HEK293 (cell line): Measurements from ENCODE around the gene PPARA.

ENCODE experiments used
- CTCF ChIA-PET: fragments of 350-600 bp; formaldehyde crosslinking; extraction: SDS; loops from one replicate; lab custom pipeline; 2021; ENCODE audit warnings: antibody characterized with exemption; lab: Yijun Ruan, JAX
- POLR2A ChIA-PET: fragments of 300-600 bp; formaldehyde crosslinking; extraction: SDS; loops from one replicate; lab custom pipeline; 2020; ENCODE audit warnings: antibody characterized with exemption, inconsistent platforms; lab: Yijun Ruan, JAX
- H3K27ac ChIP-seq: fragments of 200-500 bp; sonication (Bioruptor generic); 2 replicates; pipeline ENCODE4 v1.5.1; 2014; ENCODE audit warnings: low read depth, low read length, control low read depth, inconsistent platforms; ENCODE audit errors: extremely low read depth
- H3K36me3 ChIP-seq, 2 experiments: fragments of 200-500 bp in 1 of 2; sonication (Bioruptor generic) in 1 of 2; 1 replicate in 1 of 2; 2 replicates in 1 of 2; pipeline ENCODE4 v1.5.1; 2014 to 2017; ENCODE audit warnings: inconsistent platforms in 2 of 2, low read length in 2 of 2; ENCODE audit not compliant: control insufficient read depth in 2 of 2, insufficient read depth in 1 of 2
- H3K4me1 ChIP-seq: fragments of 200-500 bp; sonication (Bioruptor generic); 2 replicates; pipeline ENCODE4 v1.5.1; 2014; ENCODE audit warnings: mild to moderate bottlenecking, low read length, inconsistent platforms; ENCODE audit not compliant: control insufficient read depth, insufficient read depth
- H3K4me3 ChIP-seq: 2 replicates; pipeline ENCODE4 v1.5.1; 2011; ENCODE audit warnings: low read depth, mild to moderate bottlenecking, control low read depth, low read length, moderate library complexity
- H3K9me3 ChIP-seq: fragments of 200-500 bp; sonication (Bioruptor generic); 2 replicates; pipeline ENCODE4 v1.5.1; 2014; ENCODE audit warnings: low read depth, low read length, inconsistent platforms; ENCODE audit not compliant: control insufficient read depth, insufficient read depth
- BCL11A ChIP-seq: fragments of 450-650 bp; formaldehyde crosslinking; IDR thresholded peaks from 2 replicates; pipeline ENCODE4 v1.5.1; 2016; ENCODE audit warnings: low read depth, missing biosample characterization, missing genetic modification characterization
- BCL11B ChIP-seq: fragments of 450-650 bp; formaldehyde crosslinking; IDR thresholded peaks from 2 replicates; pipeline ENCODE4 v1.5.1; 2016; ENCODE audit warnings: low read depth, missing biosample characterization, missing genetic modification characterization
- KLF7 ChIP-seq: fragments of 450-650 bp; formaldehyde crosslinking; IDR thresholded peaks from 2 replicates; pipeline ENCODE4 v1.5.1; 2016; ENCODE audit warnings: missing biosample characterization, missing genetic modification characterization, borderline replicate concordance
- PRDM1 ChIP-seq: fragments of 450-650 bp; formaldehyde crosslinking; IDR thresholded peaks from 2 replicates; pipeline ENCODE4; 2016; ENCODE audit warnings: missing biosample characterization, missing genetic modification characterization
- YY1 ChIP-seq: fragments of 450-650 bp; formaldehyde crosslinking; IDR thresholded peaks from 2 replicates; pipeline ENCODE4 v1.5.1; 2018; ENCODE audit warnings: missing biosample characterization, missing genetic modification characterization
- ZNF146 ChIP-seq: fragments of 450-650 bp; formaldehyde crosslinking; IDR thresholded peaks from 2 replicates; pipeline ENCODE4 v1.5.1; 2016; ENCODE audit warnings: missing biosample characterization, missing genetic modification characterization
- ZNF19 ChIP-seq: fragments of 450-650 bp; formaldehyde crosslinking; IDR thresholded peaks from 2 replicates; pipeline ENCODE4; 2016; ENCODE audit warnings: missing biosample characterization, missing genetic modification characterization, low read depth
- ZNF2 ChIP-seq: fragments of 450-650 bp; formaldehyde crosslinking; IDR thresholded peaks from 2 replicates; pipeline ENCODE4 v1.5.1; 2016; ENCODE audit warnings: missing biosample characterization, missing genetic modification characterization
- ZNF341 ChIP-seq: fragments of 450-650 bp; formaldehyde crosslinking; IDR thresholded peaks from 2 replicates; pipeline ENCODE4; 2016; ENCODE audit warnings: low read depth, missing biosample characterization, missing genetic modification characterization
- ZNF404 ChIP-seq: fragments of 450-650 bp; formaldehyde crosslinking; IDR thresholded peaks from 2 replicates; pipeline ENCODE4 v1.5.1; 2017; ENCODE audit warnings: missing biosample characterization, missing genetic modification characterization
- ZNF433 ChIP-seq: fragments of 450-650 bp; formaldehyde crosslinking; IDR thresholded peaks from 2 replicates; pipeline ENCODE4 v1.5.1; 2016; ENCODE audit warnings: missing biosample characterization, missing genetic modification characterization, low read depth
- ZNF660 ChIP-seq: fragments of 450-650 bp; IDR thresholded peaks from 2 replicates; pipeline ENCODE4 v1.5.1; 2018; ENCODE audit warnings: missing biosample characterization, mild to moderate bottlenecking, missing genetic modification characterization
- ZNF664 ChIP-seq: fragments of 450-650 bp; formaldehyde crosslinking; IDR thresholded peaks from 2 replicates; pipeline ENCODE4 v1.5.1; 2016; ENCODE audit warnings: missing biosample characterization, missing genetic modification characterization
- ZNF707 ChIP-seq: fragments of 450-650 bp; formaldehyde crosslinking; IDR thresholded peaks from 2 replicates; pipeline ENCODE4 v1.5.1; 2016; ENCODE audit warnings: missing biosample characterization, missing genetic modification characterization
- ZXDB ChIP-seq: fragments of 450-650 bp; formaldehyde crosslinking; IDR thresholded peaks from 2 replicates; pipeline ENCODE4 v1.5.1; 2016; ENCODE audit warnings: missing biosample characterization, missing genetic modification characterization
- TF ChIP-seq, protein P1 (sequence below): fragments of 450-650 bp; formaldehyde crosslinking; optimal IDR thresholded peaks from 2 replicates; pipeline ENCODE3; 2016; ENCODE audit warnings: missing biosample characterization, mild to moderate bottlenecking, missing genetic modification characterization
- TF ChIP-seq, protein P2 (sequence below): fragments of 450-650 bp; formaldehyde crosslinking; IDR thresholded peaks from 2 replicates; pipeline ENCODE4 v1.5.1; 2016; ENCODE audit warnings: missing biosample characterization, missing genetic modification characterization
- TF ChIP-seq, protein P3 (sequence below): fragments of 450-650 bp; formaldehyde crosslinking; IDR thresholded peaks from 2 replicates; pipeline ENCODE4 v1.5.1; 2017; ENCODE audit warnings: missing biosample characterization, missing genetic modification characterization
- TF ChIP-seq, protein P4 (sequence below): fragments of 450-650 bp; formaldehyde crosslinking; IDR thresholded peaks from 2 replicates; pipeline ENCODE4 v1.5.1; 2016; ENCODE audit warnings: missing biosample characterization, missing genetic modification characterization
- TF ChIP-seq, protein P5 (sequence below): fragments of 450-650 bp; formaldehyde crosslinking; IDR thresholded peaks from 2 replicates; pipeline ENCODE4 v1.5.1; 2016; ENCODE audit warnings: missing biosample characterization, missing genetic modification characterization

Gene PPARA

DNA sequence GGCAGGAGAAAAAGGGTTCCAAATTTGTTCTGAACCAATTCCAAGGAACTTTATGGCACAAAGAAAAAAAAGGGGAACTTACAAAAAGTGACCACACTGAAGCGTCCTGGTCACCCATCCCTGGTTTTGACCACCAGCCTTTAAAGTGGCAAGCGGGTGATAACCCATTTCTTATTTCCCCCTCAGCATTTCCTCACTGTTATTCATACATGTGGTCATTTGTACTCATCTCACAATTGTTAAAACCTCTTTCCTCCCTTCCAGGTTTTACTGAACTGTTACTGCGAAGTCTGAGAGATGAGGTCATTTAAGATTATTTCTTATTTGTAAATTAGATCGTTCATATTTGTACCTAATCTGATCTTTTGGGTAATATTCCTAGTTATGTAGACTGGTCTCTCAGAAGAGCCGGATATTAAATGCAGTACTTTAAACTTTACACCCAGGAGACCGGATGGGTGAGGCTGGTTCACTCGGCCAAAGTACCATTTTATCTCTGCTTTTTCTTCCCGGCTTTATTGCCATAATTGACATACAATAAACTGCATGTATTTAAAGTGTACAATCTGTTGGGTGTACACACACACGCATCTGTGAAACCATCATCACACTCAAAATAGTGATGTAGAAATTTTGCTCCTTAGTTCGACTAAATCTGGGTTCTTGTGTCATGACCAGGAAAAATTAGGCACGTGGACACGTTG lies 52.7 kb downstream of the PPARA start:
- H3K4me1 ChIP-seq = no peaks in the 10 kb centered on the region
- TF ChIP-seq ZNF19 (no peak), BCL11B (tag by site-specific recombination) (no peak), PRDM1 (tag by site-specific recombination) (no peak), ZNF707 (tag by site-specific recombination) (no peak), ZNF404 (tag by site-specific recombination) (no peak), ZNF660 (tag by site-specific recombination) (no peak), ZNF146 (tag by site-specific recombination) (no peak), BCL11A (tag by site-specific recombination) (no peak), KLF7 (no peak), ZNF664 (tag by site-specific recombination) (no peak), ZNF433 (tag by site-specific recombination) (no peak), ZXDB (no peak), YY1 (tag by site-specific recombination) (no peak), ZNF341 (tag by site-specific recombination) (no peak), ZNF2 (no peak)
- TF ChIP-seq, protein P1, sequence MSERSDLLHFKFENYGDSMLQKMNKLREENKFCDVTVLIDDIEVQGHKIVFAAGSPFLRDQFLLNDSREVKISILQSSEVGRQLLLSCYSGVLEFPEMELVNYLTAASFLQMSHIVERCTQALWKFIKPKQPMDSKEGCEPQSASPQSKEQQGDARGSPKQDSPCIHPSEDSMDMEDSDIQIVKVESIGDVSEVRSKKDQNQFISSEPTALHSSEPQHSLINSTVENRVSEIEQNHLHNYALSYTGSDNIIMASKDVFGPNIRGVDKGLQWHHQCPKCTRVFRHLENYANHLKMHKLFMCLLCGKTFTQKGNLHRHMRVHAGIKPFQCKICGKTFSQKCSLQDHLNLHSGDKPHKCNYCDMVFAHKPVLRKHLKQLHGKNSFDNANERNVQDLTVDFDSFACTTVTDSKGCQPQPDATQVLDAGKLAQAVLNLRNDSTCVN = no peak
- TF ChIP-seq, protein P2, sequence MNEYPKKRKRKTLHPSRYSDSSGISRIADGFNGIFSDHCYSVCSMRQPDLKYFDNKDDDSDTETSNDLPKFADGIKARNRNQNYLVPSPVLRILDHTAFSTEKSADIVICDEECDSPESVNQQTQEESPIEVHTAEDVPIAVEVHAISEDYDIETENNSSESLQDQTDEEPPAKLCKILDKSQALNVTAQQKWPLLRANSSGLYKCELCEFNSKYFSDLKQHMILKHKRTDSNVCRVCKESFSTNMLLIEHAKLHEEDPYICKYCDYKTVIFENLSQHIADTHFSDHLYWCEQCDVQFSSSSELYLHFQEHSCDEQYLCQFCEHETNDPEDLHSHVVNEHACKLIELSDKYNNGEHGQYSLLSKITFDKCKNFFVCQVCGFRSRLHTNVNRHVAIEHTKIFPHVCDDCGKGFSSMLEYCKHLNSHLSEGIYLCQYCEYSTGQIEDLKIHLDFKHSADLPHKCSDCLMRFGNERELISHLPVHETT (tag by site-specific recombination) = no peak
- TF ChIP-seq, protein P3, sequence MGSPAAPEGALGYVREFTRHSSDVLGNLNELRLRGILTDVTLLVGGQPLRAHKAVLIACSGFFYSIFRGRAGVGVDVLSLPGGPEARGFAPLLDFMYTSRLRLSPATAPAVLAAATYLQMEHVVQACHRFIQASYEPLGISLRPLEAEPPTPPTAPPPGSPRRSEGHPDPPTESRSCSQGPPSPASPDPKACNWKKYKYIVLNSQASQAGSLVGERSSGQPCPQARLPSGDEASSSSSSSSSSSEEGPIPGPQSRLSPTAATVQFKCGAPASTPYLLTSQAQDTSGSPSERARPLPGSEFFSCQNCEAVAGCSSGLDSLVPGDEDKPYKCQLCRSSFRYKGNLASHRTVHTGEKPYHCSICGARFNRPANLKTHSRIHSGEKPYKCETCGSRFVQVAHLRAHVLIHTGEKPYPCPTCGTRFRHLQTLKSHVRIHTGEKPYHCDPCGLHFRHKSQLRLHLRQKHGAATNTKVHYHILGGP (tag by site-specific recombination) = no peak
- TF ChIP-seq, protein P4, sequence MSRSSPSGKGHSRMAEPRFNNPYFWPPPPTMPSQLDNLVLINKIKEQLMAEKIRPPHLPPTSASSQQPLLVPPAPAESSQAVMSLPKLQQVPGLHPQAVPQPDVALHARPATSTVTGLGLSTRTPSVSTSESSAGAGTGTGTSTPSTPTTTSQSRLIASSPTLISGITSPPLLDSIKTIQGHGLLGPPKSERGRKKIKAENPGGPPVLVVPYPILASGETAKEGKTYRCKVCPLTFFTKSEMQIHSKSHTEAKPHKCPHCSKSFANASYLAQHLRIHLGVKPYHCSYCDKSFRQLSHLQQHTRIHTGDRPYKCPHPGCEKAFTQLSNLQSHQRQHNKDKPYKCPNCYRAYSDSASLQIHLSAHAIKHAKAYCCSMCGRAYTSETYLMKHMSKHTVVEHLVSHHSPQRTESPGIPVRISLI = no peak
- TF ChIP-seq, protein P5, sequence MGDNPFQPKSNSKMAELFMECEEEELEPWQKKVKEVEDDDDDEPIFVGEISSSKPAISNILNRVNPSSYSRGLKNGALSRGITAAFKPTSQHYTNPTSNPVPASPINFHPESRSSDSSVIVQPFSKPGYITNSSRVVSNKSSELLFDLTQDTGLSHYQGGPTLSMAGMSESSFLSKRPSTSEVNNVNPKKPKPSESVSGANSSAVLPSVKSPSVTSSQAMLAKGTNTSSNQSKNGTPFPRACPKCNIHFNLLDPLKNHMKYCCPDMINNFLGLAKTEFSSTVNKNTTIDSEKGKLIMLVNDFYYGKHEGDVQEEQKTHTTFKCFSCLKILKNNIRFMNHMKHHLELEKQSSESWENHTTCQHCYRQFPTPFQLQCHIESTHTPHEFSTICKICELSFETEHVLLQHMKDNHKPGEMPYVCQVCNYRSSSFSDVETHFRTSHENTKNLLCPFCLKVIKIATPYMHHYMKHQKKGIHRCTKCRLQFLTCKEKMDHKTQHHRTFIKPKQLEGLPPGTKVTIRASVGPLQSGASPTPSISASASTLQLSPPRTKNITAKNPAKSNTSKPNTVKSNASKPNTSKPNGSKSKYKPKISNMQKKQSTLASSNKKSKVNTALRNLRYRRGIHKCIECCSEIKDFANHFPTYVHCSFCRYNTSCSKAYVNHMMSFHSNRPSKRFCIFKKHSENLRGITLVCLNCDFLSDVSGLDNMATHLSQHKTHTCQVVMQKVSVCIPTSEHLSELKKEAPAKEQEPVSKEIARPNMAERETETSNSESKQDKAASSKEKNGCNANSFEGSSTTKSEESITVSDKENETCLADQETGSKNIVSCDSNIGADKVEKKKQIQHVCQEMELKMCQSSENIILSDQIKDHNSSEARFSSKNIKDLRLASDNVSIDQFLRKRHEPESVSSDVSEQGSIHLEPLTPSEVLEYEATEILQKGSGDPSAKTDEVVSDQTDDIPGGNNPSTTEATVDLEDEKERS (tag by site-specific recombination) = no peak
- no peak overlapping the region for H3K4me3 ChIP-seq
- peaks cover 8 to 24% of the 10 kb centered on the region in 2 experiments; a peak in 2 of 3 replicates for H3K36me3 ChIP-seq
- H3K9me3 ChIP-seq = no peaks in the 10 kb centered on the region; the same call in 1 of the 2 replicates
- no peak overlapping the region for H3K27ac ChIP-seq
- ChIA-PET POLR2A (no interaction called here), CTCF (no interaction called here)
